ENCODE measurements around the gene VSIG2. TPM values are rescaled to one million over a fixed set of nuclear protein-coding genes. Genes with fewer than 3 reads are reported as not detected.

VSIG2 gene
- total RNA-seq, result 0.63 and 2.2 TPM in 2 replicates

GRCh38 chr11:124751741-124752470 is at the start of gene VSIG2:
VSIG2 (minus strand) TSS chr11:124752255; CDS start chr11:124752137, 118 bp downstream.

GRCh38 chr11:124800226-124800929 is 48.3 kb upstream of the VSIG2 start, which contains the start of gene MSANTD2:
MSANTD2 (minus strand) TSS chr11:124800406; CDS start chr11:124800380, 26 bp downstream.

GRCh38 chr11:124762105-124762623 is 10.1 kb upstream of the VSIG2 start, which contains the start of gene ESAM:
ESAM (minus strand) TSS chr11:124762290; CDS start chr11:124762154, 136 bp downstream.

GRCh38 chr11:124739479-124740276 is 12.4 kb downstream of the VSIG2 start, which contains the start of gene NRGN:
NRGN (plus strand) TSS chr11:124739942; CDS start chr11:124740085, 143 bp downstream.

Other genes with a start within 250 kb of the VSIG2 start
- gene OR8B12, start 208.6 kb downstream of the VSIG2 start, total RNA-seq, result not detected in 2 replicates
- not detected in 2 replicates for gene OR8A1, start 182.3 kb downstream of the VSIG2 start, total RNA-seq
- not detected in 2 replicates for gene PANX3, start 140.8 kb downstream of the VSIG2 start, total RNA-seq
- gene TBRG1, start 129.4 kb downstream of the VSIG2 start, total RNA-seq, result 17.5 and 20.5 TPM in 2 replicates
- 8.6 and 15.2 TPM in 2 replicates for gene SIAE, start 78.5 kb downstream of the VSIG2 start, total RNA-seq
- 16.2 and 19.5 TPM in 2 replicates for gene SPA17, start 78.4 kb downstream of the VSIG2 start, total RNA-seq
- 0.28 and 1.7 TPM in 2 replicates for gene NRGN, start 12.3 kb downstream of the VSIG2 start, total RNA-seq
- not detected in 2 replicates for gene ESAM, start 10.0 kb upstream of the VSIG2 start, total RNA-seq
- gene MSANTD2, start 48.2 kb upstream of the VSIG2 start, total RNA-seq, result 3.6 and 5.0 TPM in 2 replicates
- 14.2 and 21.7 TPM in 2 replicates for gene ROBO3, start 113.2 kb upstream of the VSIG2 start, total RNA-seq
- gene ROBO4, start 145.6 kb upstream of the VSIG2 start, total RNA-seq, result 0.35 TPM in 1 of 2 replicates, not detected in the other
- gene HEPN1, start 167.0 kb upstream of the VSIG2 start, total RNA-seq, result not detected in 2 replicates
- not detected in 2 replicates for gene HEPACAM, start 183.8 kb upstream of the VSIG2 start, total RNA-seq
- 1.7 and 2.5 TPM in 2 replicates for gene CCDC15, start 201.9 kb upstream of the VSIG2 start, total RNA-seq

All from airway epithelial cell (primary cell).